Glomerular endothelial cell (primary cell): ENCODE results near the gene RNF14. TPM values are rescaled to one million over a fixed set of nuclear protein-coding genes. Genes with fewer than 3 reads are reported as not detected.

Experiments used
- total RNA-seq: library from RNA; depleted of rRNA; stranded (reverse); fragments of >200 nt; gene quantifications from 2 replicates; pipeline ENCODE4 v1.2.3, GENCODE V29; 2015

Gene RNF14
- total RNA-seq, 1 donor from 2014 or later, result 49.8 TPM

Other genes starting within 250 kb of the RNF14 start
- gene PCDH1, start 90.7 kb upstream of the RNF14 start, total RNA-seq, result 203 and 479 TPM in 2 replicates
- 61.4 and 69.5 TPM in 2 replicates for gene DELE1, start 45.2 kb upstream of the RNF14 start, total RNA-seq
- gene PCDH12, start 10.9 kb upstream of the RNF14 start, total RNA-seq, result 42.8 and 67.3 TPM in 2 replicates
- 75.5 and 130 TPM in 2 replicates for gene GNPDA1, start 43.9 kb downstream of the RNF14 start, total RNA-seq
- gene NDFIP1, start 139.7 kb downstream of the RNF14 start, total RNA-seq, result 55.2 and 56.0 TPM in 2 replicates